ENCODE measurements around the gene TSHZ1.
A peak's percentile ranks its signal among the peaks of the same experiment; 100 is the strongest.

Gene TSHZ1

DNA sequence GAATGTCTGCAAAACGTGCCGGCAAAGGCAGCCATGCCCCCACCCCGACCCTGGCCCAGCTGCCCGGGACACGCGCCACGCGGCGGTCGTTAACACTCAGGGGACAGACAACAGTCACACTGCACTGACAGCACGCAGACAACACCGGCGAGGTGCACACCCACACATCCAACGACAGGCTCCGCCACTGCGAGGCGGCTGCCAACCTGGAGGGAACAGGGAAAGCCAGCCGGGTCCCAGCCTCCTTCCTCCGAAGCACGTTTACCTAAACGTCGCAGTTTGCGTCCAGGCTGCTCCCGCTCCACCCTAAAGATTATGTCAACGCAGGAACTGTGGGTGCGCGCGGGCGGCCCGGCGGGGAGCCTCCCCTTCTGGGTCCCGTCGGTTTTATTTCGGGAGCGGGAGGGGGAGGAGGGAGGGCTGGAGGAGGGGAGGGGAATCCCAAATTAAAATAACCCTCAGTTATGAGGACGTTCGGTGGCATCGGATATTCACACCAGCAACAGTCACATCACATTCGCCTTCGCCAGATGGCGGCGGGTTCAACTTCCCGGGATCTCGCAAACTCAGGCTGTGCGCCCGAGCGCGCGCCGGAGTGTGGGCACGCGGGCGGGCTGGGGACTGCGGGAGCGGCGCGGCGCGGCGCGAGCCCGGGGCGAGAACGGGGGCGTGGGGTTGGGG, 2.3 kb upstream of the TSHZ1 start:
- peak in 1 of 3 donors; percentile 26 for DNase-seq (ENCODE audit: low read depth in 3 of 3, low spot score in 1 of 3)

DNA sequence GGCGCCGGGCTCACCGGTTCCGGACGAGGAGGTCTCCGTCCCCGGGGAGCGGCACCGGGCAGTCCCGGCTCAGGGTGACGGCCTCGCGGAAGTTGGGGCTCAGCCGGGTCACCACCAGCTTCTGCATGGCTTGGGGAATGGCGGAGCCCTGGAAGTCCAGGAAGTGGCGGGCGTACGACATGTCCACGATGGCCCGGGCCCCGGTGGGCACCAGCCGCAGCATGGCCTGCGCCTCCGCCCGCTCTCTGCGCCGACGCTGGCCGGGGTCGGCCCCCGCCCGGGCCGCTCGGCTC, 1.8 kb upstream of the TSHZ1 start:
- DNase-seq (ENCODE audit: low read depth in 3 of 3, low spot score in 1 of 3), result no peak

DNA sequence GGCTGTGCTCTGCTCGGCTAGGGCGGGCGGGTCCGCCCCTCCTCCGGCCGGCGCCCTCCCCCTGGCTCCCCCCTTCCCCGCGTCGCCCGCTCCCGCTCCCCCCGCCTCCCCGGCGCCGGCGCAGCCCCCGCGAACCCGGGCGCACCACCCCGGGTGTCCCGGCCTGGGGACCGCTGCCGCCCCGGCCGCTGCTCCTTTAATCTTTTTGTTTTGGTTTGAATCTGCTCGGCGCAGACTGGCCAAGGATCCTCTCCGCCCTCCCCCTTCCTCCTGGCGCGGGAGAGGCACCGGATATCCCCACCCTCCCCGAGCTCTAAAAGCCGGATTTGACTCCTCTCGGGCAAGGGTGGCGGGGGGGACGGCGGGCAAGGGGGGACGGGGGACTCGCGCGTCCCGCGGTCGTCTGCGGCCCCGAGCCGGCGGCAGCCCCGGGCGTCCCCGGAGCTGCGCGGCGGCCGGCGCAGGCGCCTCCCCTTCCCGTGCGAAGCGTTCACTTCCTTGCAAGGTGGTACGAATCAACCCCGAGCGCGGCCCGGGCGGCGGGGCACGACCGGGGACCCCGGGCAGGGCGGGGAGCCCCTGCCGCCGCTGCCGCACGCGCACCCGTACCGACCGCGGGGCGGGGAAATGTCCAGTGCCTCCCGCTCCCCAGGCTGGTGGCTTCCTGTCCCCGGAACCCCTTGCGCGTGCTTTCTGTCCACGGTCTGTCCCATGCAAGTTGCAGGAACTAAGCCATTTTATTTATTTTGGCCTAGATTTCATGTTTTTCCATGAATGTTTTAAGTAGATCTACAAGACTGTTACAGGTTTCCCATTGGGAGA, 1.3 kb upstream of the TSHZ1 start, which contains the start of gene PTGR3:
TSS of gene PTGR3 (minus strand) at position 11 of the 822 bp plus-strand sequence. CDS start 81 bp downstream, outside the sequence.
- DNase-seq (ENCODE audit: low read depth in 3 of 3, low spot score in 1 of 3), result peak in 2 of 3 donors; percentile 45 to 54

DNA sequence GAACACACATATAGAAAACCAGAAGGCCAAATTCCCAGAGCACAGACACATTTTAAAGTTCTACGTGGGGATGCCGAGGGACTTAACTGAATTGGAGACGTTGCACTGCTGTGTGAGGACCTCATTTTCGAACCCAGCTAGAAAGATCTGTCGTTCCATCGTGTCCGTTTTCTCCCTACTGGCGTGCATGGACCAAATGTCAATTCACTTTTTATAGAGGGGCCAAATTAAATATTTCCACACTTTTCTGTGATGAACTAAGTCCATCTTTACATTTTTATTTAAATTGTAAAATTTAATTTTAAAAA, 692 bp upstream of the TSHZ1 start:
- DNase-seq (ENCODE audit: low read depth in 3 of 3, low spot score in 1 of 3), result no peak

DNA sequence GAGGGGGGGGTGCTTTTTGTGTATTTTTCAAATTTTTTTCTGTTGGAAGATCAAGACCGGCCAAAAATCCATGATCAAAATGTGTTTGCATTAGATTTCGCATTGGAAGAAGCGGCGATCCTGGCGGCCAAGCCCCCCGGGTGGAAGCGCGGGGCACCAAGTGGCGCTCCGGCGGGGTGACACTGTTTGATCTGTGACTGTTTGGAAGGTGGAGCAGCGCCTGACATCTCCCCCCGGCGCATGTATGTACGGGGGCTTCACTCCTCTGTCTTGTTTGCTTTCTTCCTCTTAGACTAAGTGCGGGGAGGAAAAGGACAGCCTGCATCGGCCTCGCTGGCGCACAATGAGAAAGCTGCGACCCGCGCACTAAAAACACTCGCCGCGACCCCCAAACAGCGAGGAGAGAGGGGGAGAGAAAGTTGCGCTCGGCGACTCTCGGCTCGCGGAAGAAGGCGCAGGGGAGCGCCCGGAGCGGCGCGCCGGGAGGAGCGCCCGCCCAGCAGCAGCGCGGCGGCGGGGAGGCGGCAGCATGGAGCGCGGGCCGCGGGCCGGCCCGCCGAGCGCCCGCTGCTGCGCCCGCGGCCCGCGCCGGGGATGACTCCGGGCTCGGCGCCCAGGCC, 515 bp downstream of the TSHZ1 start:
- DNase-seq (ENCODE audit: low read depth in 3 of 3, low spot score in 1 of 3), result no peak

DNA sequence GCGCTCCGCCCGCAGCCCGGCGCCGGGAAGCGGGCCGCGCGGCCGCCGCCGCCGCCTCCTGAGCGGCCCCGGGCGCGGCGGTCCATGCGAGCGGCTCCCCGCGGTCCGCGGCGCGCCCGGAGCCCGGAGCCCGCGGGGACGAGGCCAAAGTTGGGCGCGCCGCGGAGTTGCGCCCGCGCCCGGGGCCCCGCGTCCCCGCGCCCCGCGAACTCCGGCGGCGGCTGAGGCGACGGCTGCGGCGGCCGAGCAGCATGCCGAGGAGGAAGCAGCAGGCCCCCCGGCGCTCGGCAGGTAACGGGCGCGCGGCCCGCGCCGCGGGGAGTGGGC, 992 bp downstream of the TSHZ1 start:
- no peak for DNase-seq (ENCODE audit: low read depth in 3 of 3, low spot score in 1 of 3)

DNA sequence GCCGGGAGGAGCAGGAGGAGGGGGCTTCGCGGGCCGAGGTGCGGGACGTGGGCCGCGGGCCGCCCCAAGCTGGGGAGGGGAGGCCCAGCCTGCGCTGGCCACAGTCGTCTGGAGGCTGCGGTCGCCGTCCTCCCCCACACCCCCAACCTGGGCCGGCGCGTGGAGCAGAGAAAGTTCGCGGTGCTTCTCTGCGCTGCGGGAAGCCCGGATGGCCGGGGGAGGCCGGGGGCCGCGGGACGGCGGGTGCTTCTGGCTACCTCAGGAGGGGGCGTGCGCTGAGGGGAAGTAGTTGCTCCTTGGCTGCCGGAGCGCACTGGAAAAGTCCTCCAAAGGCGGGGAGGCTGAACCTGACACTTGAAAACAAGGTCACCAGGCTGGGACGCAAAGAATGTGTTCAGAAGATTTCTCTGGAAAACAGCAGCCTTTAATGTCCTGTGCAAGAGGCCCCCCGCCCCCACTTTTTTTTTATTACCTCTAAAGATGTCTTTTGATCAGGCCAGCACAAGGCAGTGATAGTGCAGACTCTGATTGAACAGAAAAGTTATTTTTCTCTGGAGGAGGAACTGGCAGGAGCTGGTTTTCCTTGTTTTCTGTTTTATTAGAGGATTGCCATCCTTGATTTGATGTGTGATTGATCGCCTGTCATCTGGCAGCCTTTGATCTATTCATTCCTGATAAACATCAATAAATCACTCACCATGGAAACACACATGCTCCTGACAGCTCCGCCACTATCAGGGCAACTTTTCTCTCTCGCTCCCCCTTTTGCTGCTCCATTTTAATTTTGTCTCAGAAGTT, 1.6 kb downstream of the TSHZ1 start:
- DNase-seq (ENCODE audit: low read depth in 3 of 3, low spot score in 1 of 3), result no peak

DNA sequence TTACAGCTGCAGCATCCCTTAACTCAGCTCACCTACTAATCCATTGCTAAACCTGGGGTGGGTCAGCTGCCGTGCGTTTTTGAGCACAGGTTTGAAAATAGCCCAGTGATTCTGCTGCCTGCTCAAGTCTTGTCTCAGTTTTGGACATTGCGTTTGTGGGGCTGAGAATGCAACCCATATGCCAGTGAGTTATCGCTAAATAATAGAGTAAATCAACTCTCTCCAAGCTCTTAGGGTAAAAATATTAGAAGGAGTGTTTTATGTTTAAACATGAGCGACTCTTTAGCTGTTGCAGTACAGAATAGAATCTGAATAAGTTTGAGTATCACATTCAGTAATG, 2.1 kb downstream of the TSHZ1 start:
- no peak for DNase-seq (ENCODE audit: low read depth in 3 of 3, low spot score in 1 of 3)

DNA sequence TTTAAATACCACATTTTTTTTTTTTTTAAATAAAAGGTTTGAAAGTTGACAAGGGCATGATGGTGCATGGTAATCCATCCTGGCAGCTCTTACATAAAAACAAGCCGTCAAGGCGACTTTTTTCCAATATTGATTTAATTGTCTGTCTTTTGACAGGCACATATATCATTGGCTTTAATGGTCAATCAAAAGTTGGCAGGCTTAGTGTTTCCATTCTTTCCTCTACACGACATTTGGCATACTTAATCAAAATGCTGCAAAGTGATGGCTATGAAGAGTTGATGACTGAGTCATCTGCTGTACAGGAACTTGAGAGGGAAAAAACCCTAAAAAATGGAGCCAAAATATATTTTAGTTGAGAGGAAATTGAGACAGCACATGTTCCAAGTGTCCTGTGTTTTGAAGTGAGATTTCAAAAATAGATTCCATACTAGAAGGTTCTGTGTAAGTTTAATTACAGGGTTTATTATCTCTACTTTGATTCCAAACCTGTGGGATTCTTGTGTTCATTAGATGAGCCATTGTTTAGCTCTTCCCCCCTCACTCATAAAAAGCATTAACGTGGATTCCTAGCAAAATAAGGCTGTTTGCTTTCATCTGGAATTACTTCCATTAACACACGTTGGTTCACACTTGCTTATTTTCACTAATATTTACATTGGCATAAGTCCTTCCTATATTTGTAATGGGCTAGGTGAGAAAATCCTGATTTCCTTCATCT, 3.2 kb downstream of the TSHZ1 start:
- DNase-seq (ENCODE audit: low read depth in 3 of 3, low spot score in 1 of 3), result no peak

DNA sequence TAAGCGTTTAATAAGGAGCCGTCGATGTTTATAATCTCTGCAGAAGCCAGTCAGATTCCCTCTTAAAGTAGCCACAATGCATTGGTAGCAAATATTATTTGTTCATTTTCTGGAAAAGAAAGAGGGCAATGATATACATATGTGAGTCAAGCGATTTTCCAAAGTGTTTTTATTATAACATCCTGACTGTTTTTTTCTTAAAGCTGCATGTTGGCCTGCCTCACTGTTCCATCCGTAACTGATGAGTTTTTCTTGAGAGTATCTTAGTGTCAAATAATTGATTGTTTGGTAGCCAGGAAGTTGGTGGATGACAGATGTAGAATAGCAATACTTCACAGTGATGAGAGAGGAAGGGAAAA, 3.7 kb downstream of the TSHZ1 start:
- no peak for DNase-seq (ENCODE audit: low read depth in 3 of 3, low spot score in 1 of 3)

DNA sequence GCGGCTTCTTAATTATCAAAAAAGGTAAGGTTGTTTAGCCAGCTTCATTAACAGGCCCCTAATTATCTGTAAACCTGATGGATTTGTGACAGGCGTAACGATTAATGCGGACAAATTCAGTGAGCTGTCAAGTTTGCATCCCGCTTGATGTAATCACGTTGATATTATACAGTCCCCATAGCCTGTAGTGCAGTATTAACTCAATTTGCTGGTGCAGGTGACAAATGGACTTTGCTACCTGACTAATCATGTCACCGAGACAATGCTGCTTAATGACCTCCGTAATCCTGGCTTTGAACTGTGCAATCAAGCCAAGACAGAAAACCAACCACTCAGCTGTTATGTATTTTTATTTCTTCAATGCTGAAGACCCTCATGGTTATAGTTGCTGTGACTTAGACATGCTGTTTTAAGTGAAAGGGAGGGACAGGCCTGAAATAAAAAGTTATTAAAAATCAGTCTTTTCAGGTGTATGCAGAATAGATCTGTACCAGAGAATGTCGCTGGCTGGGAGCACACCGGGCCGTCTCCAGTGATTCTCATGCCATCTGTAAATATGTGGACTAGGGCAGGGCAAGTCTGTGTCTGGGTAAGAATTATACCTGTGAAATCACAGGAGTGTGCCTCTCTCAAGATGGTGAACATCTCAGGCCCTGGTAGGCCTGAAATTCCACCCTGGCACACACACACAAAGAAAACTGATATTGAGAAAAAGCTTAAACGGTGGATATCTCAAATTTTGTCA, 4.3 kb downstream of the TSHZ1 start:
- DNase-seq (ENCODE audit: low read depth in 3 of 3, low spot score in 1 of 3), result no peak

DNA sequence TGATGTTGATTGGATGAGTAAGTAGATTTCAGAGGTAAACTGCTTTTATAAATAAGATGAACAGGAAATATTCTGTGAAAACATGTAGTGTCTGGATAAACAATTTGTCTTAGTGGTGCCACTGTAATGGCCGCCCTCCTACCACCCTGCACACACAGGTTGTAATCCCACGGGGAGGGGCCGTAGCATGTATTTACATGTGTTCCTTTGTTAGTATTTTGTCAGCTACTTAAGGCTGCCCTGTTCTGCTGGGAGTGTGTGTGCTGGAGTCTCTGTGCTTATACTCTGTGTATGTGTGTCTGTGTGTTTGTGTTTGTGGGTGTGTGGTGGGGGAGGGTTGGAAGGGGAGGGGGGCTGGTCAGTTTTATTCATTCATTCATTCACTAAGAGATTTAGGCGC, 5.1 kb downstream of the TSHZ1 start:
- no peak for DNase-seq (ENCODE audit: low read depth in 3 of 3, low spot score in 1 of 3)

DNA sequence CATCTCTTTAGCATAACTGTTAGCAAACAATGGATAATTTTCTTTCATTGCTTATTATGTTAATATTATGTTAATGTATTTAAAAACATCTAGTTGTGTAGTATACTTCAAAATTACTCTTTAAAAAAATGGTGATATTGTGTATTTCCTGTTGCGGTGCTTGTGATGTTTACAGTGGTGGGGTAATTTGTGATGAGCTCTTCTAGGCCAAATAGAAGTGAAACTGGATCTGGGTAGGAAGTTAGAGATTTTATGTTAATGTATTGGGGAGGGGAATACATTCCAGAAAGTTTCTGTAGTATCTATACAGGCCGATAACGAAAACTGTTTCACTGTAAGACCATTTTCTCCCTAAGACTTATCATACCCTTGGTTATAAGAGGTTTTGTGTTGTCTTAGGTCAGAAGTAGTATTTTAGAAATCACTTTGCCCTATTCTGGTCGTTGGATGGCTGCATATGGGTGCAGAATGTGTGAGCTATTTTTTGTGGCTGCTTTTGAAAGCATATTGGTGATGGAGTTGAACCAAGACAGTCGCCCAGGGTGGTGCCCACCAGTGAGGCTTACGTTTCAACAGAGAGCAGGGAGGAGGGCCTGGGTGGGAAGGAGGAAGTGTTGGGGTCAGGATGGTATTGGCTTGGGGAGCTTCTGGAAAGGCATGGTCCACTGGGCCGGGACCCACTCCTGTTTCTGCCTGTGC, 5.8 kb downstream of the TSHZ1 start:
- DNase-seq (ENCODE audit: low read depth in 3 of 3, low spot score in 1 of 3), result no peak

DNA sequence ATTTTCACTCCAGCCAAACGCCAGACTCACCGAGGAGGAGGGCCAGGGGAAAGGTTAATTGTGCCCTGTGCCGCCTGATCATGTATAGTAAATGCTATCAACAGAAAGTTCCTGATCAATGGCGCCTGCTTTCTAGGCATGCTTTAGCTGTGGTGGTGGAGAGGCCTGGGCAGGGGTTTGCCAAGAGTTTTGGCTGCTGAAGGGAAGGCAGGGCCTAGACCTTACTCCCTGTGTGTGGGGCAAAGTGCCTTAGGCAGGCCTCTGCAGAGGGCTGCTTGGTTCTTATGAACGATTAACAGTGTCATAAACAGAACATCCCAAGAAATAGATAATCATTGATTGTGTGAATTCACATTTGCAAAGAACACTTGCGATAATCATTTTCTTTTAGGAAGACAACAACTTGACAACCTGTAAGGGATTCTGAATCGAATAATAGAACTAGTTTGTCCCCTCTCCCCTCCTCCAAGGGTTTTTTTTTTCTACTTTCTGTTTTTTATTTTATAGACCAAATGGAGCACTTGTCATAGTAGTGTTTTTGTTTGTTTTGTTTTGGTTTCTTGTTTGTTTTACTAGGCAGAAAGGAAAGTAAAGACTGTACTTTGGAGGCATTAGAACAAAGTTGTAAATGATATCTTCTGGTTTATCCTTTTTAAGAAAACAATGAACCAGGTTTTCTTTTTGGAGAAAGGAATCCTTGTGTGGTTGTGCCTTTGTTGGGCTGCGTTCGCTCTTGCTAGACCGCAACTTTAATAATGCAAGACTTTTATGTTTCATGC, 6.5 kb downstream of the TSHZ1 start:
- no peak for DNase-seq (ENCODE audit: low read depth in 3 of 3, low spot score in 1 of 3)

DNA sequence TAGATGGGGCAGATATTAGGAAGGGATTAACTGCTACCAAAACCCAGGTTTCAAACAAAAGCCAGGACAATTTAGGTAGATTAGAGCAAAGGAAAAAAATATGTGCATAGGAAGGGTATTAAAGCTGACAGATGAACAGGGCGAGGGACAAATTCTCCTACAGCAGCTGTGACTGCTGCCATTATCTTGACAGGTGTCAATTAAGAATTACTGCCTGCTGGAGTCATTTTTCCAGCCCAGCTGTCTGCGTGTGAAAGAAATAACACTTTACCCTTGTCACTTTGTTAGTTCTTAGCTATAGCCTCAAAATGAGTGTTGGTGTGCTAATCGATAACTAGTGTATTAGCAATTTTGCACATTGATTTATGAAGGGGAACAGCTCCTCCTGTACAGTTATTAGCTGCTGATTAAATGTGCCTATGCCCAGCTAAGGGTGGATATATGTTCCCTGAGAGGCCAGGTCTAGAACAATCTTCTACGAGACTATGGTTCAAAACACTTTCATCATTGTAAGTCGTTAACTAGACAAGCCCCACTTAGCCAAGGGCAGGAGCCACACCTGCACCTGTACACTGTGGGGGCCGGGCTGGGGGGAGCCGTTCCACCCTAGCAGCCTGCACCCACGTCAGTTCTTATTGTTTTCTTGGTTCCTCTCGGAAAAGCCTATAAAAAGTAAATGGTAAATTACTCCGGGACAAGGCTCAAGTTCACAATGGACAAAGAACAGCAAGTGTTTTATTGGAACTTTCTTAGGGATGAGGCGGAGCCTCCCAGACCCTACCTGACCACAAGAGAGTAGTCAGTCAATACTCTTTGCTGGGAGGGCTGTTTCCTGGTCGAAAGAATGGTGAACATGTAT, 7.7 kb downstream of the TSHZ1 start:
- no peak for DNase-seq (ENCODE audit: low read depth in 3 of 3, low spot score in 1 of 3)

DNA sequence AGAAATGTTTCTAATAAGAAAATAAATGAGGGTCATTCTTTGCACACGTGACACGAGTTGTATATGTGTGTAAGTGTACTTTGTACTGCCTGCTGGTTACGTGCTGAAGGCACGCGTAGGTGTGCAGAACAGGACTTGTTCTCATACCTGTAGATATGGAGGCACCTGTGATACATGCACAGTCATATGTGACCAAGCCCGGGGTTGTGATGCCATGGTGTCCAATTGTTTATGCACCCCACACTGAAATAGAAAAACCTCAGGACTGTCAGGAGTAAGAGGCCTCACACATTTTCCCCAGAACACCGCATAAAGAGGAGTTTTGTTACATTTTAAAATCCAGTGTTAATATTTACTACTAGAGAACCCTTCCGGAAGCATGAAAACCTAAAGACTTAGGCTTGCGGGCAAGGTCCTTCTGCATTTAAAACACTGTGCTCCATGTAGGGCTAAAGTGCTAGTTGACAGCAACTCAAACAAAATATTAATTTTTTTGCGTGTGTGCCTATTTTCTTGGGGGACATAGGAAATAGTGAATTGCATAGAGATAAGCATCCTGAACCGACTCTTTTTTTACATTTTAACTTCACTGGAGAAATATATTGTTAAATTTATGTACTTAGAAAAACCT, 9.3 kb downstream of the TSHZ1 start:
- no peak for DNase-seq (ENCODE audit: low read depth in 3 of 3, low spot score in 1 of 3)

DNA sequence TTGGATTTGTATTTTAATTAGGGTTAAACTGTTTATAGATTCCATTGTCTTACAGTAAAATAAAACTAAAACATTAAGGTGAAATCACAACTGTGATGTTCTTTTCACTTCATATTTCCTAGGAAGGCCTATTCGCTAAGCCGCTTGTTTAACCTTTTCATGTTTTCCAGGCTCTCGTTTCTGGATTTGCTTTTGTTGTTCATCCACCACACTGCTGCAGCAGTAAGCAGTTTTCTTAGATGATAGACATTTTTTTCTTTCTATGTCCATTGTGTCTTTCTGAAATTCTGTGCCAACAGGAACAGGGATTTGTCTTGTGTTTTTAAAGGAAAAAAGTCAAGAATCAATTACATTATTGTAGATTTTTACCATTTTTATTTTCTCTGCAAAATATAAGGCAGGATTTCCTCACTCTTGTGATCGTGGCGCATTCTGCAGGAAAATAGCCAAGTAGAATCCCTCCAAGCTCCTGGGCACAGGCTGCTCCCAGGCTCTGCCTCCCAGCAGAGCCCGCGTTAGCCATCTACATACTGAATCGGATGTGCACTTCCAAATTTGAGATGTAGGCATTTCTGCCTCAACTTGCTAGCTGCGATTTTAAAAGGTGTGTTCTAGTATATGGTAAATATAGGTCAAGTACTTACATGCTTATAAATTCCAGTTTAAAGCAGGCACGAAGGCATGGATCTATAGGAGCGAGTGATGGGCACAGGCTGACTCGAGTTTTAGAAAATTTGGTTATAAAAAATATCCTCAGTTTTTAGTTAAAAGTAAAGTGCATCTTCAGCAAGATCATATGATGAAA, 10.2 kb downstream of the TSHZ1 start:
- no peak for DNase-seq (ENCODE audit: low read depth in 3 of 3, low spot score in 1 of 3)

Measured in stimulated activated CD4-positive, alpha-beta T cell treated with anti-CD3 and anti-CD28 coated beads, TNF-alpha, amount 100 ng/mL, for 1 hour (primary cell).